ENCODE measurements around the gene APOC1. TPM values are rescaled to one million over a fixed set of nuclear protein-coding genes. Genes with fewer than 3 reads are reported as not detected.

The APOC1 gene
- total RNA-seq, 1 donor from 2014 or later = 1.2 TPM

- Mint-ChIP-seq H3K27ac (no peak overlapping the region), H3K27me3 (peaks cover 7% of the 10 kb centered on the region), H3K4me3 (no peak overlapping the region), H3K36me3 (ENCODE audit: low read depth) (no peaks in the 10 kb centered on the region), H3K9me3 (no peaks in the 10 kb centered on the region), H3K4me1 (no peaks in the 10 kb centered on the region)
- CTCF ChIA-PET = no interaction called here
- no peak for ATAC-seq (ENCODE audit: low read depth)
- intact Hi-C loops (cut with micrococcal nuclease) = no loop called here
- no peak for DNase-seq
- TF ChIP-seq, protein P1, sequence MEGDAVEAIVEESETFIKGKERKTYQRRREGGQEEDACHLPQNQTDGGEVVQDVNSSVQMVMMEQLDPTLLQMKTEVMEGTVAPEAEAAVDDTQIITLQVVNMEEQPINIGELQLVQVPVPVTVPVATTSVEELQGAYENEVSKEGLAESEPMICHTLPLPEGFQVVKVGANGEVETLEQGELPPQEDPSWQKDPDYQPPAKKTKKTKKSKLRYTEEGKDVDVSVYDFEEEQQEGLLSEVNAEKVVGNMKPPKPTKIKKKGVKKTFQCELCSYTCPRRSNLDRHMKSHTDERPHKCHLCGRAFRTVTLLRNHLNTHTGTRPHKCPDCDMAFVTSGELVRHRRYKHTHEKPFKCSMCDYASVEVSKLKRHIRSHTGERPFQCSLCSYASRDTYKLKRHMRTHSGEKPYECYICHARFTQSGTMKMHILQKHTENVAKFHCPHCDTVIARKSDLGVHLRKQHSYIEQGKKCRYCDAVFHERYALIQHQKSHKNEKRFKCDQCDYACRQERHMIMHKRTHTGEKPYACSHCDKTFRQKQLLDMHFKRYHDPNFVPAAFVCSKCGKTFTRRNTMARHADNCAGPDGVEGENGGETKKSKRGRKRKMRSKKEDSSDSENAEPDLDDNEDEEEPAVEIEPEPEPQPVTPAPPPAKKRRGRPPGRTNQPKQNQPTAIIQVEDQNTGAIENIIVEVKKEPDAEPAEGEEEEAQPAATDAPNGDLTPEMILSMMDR (IDR thresholded peaks at IDR 0.05) = no peak
- POLR2A ChIA-PET = no interaction called here
These were observed 42.6 kb upstream of the APOC1 start for GRCh38 chr19:44871809-44872208.

DNA sequence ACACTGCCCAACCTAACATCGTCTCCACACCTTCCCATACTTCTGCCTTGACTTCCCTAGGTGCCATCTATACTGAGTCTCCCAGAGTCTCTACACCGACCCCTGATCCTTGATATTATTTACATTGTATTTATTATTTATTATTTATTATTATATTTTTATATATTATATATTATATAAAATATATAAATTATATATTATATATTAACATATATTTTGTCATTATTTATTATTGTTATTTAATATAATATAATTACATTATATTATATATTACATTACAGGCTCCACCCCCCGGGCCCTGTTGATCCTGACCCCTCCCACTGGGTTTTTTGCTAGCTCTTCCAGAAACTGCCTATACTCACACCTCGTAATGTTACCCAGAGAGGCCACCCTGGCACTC, 41.7 kb upstream of the APOC1 start:
- CTCF ChIA-PET = no interaction called here

GRCh38 chr19:44874317-44874716, 40.1 kb upstream of the APOC1 start:
- CTCF ChIA-PET = no interaction called here
- H3K4me1 Mint-ChIP-seq = no peaks in the 10 kb centered on the region
- H3K27ac Mint-ChIP-seq = no peak overlapping the region
- no peaks in the 10 kb centered on the region for H3K9me3 Mint-ChIP-seq
- no peak for DNase-seq
- H3K27me3 Mint-ChIP-seq = peaks cover 9% of the 10 kb centered on the region
- ATAC-seq (ENCODE audit: low read depth) = no peak
- H3K4me3 Mint-ChIP-seq = no peak overlapping the region
- POLR2A ChIA-PET = no interaction called here
- H3K36me3 Mint-ChIP-seq (ENCODE audit: low read depth) = no peaks in the 10 kb centered on the region
- TF ChIP-seq, protein P1 (IDR thresholded peaks at IDR 0.05) = no peak
- intact Hi-C loops (cut with micrococcal nuclease) = no loop called here

More for the DNA sequence above, 41.7 kb upstream of the APOC1 start:
- H3K36me3 Mint-ChIP-seq (ENCODE audit: low read depth) = no peaks in the 10 kb centered on the region
- H3K27ac Mint-ChIP-seq = no peak overlapping the region
- H3K4me3 Mint-ChIP-seq = no peak overlapping the region
- TF ChIP-seq, protein P1 (IDR thresholded peaks at IDR 0.05) = no peak
- H3K4me1 Mint-ChIP-seq = no peaks in the 10 kb centered on the region
- intact Hi-C loops (cut with micrococcal nuclease) = no loop called here
- no peak for ATAC-seq (ENCODE audit: low read depth)
- no peak for DNase-seq
- peaks cover 9% of the 10 kb centered on the region for H3K27me3 Mint-ChIP-seq
- POLR2A ChIA-PET = no interaction called here
- H3K9me3 Mint-ChIP-seq = no peaks in the 10 kb centered on the region

DNA sequence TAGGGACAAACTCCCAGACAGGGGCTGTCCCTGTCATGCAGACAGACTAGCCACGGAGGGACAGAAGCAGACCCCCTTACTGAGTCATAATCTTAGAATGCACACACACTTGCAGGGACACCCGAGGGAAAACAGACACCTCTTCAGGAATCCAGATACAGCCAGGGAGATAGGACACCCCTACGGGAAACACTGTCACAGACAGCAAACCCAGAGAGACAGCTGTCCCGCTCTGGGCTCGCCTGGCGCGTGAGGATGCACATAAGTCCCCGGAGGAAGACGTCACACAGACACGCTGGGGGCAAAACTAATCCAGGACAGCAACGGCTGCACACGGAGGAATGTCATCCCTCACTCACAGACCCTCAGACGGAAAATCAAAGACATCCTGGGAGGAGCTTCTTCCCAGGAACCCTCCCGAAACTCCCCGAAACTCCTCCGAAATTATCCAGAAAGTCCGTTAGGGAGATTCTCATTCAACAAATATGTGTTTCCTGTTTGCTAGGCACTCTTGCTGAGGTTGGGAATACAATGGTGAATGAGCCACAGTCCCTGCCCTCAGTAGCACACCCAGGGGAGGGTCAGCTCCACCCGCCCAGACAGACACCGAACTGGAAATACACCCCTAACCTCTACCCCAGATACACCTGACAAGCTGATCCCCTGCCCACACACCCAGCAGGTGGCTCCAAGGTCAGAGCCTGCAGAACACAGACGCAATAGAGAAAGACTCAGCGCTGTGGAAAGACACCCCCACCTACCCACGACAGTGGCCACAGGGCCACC, 38.5 kb upstream of the APOC1 start:
- ATAC-seq (ENCODE audit: low read depth) (no peak), DNase-seq (no peak)
- no peak overlapping the region for H3K4me3 Mint-ChIP-seq
- intact Hi-C loops (cut with micrococcal nuclease) = no loop called here
- no peaks in the 10 kb centered on the region for H3K36me3 Mint-ChIP-seq (ENCODE audit: low read depth)
- POLR2A ChIA-PET = no interaction called here
- TF ChIP-seq, protein P1 (IDR thresholded peaks at IDR 0.05) = no peak
- H3K4me1 Mint-ChIP-seq = no peaks in the 10 kb centered on the region
- H3K9me3 Mint-ChIP-seq = no peaks in the 10 kb centered on the region
- H3K27me3 Mint-ChIP-seq = peaks cover 8% of the 10 kb centered on the region
- CTCF ChIA-PET = no interaction called here
- H3K27ac Mint-ChIP-seq = no peak overlapping the region

- H3K9me3 Mint-ChIP-seq = no peaks in the 10 kb centered on the region
- no peak overlapping the region for H3K27ac Mint-ChIP-seq
- no peak overlapping the region for H3K4me3 Mint-ChIP-seq
- TF ChIP-seq, protein P1 (IDR thresholded peaks at IDR 0.05) = no peak
- ChIA-PET POLR2A (interaction anchor here (0.6 kb wide), 1 partner anchor 434 kb away, joined by 3 read pairs; no protein-coding TSS in a partner anchor), CTCF (no interaction called here)
- H3K36me3 Mint-ChIP-seq (ENCODE audit: low read depth) = no peaks in the 10 kb centered on the region
- intact Hi-C loops (cut with micrococcal nuclease) = no loop called here
- peaks cover 10% of the 10 kb centered on the region for H3K27me3 Mint-ChIP-seq
- H3K4me1 Mint-ChIP-seq = no peaks in the 10 kb centered on the region
- no peak for DNase-seq
- ATAC-seq (ENCODE audit: low read depth) = no peak
These were observed 37.4 kb upstream of the APOC1 start for GRCh38 chr19:44876930-44877535.
